T-helper 17 cell (primary cell): ENCODE data around the gene CRYBB2. TPM values are rescaled to one million over a fixed set of nuclear protein-coding genes. Genes with fewer than 3 reads are reported as not detected.
"Not testable (repeated sequence)": the region's sequence is repeated elsewhere in the genome, so short reads cannot be mapped to it uniquely, and the experiment has no call there.

Experiments used
- ATAC-seq: fragments of 150-1000 bp; cut with Tn5 transposase; 2 replicates; pipeline ENCODE4 v1.10.0; 2021; ENCODE audit warnings: mild to moderate bottlenecking, moderate library complexity
- DNase-seq, 3 donors: peaks; one replicate each; pipeline versions ENCODE4 v3.0.0 to v3.0.0-alpha.2; 2020 to 2021
- H3K9me3 ChIP-seq: one replicate; pipeline ENCODE4 v1.7.0; 2013; ENCODE audit warnings: low read length, mild to moderate bottlenecking; ENCODE audit not compliant: control insufficient read depth, poor library complexity, severe bottlenecking
- H3K27ac Mint-ChIP-seq: one replicate; pipeline ENCODE4 v1.8.0; 2022; ENCODE audit warnings: mild to moderate bottlenecking, moderate library complexity, mixed read lengths
- H3K27me3 Mint-ChIP-seq: one replicate; pipeline ENCODE4 v1.8.0; 2022; ENCODE audit warnings: mixed read lengths
- H3K36me3 Mint-ChIP-seq: one replicate; pipeline ENCODE4 v1.8.0; 2022; ENCODE audit warnings: low read depth, mixed read lengths
- H3K4me1 Mint-ChIP-seq: one replicate; pipeline ENCODE4 v1.8.0; 2022; ENCODE audit warnings: mild to moderate bottlenecking, mixed read lengths
- H3K4me3 Mint-ChIP-seq: one replicate; pipeline ENCODE4 v1.8.0; 2022; ENCODE audit warnings: mild to moderate bottlenecking, moderate library complexity, mixed read lengths
- total RNA-seq, 4 donors: library from RNA in 2 of 4; stranded (reverse) in 2 of 4; gene quantifications; one replicate each; pipeline ENCODE4 v1.2.3 and lab custom pipeline; 2022 to 2026

CRYBB2 gene, protein sequence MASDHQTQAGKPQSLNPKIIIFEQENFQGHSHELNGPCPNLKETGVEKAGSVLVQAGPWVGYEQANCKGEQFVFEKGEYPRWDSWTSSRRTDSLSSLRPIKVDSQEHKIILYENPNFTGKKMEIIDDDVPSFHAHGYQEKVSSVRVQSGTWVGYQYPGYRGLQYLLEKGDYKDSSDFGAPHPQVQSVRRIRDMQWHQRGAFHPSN
- total RNA-seq (not detected), total RNA-seq (lab: John Stamatoyannopoulos, UW) (0 to 0.12 reads per million in 2 donors)

DNA sequence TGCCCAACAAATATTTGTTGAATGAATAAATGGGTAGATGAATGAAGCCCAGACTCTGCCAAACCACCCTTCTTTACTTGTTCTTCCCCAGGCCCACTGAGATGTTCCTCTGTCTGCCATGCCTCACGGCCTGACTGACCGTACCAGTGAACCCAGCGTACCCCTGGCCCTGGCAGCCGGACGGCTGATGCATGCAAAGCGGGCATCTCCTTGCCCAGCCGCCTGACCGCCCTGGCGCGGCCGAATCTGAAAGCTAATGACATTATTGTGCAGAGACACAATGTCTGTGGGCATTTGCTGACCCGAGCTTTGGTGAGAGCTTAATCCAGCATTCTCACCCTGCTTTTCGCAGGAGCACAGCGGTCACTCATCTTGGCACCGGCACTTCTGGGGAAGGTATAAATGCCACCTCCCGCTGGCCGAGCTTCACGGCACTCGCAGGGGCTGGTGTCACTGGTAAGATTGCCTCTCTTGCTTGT is at the start of gene CRYBB2:
Gene CRYBB2 (plus strand): TSS at position 429 of the 479 bp plus-strand sequence. CDS start 1,791 bp downstream, outside the sequence.
- Mint-ChIP-seq H3K4me3 (no peak within 1 kb of the TSS), H3K27me3 (peaks cover 61% of the 10 kb centered on the region), H3K27ac (no peak within 1 kb of the TSS), H3K36me3 (no peaks in the 10 kb centered on the region), H3K4me1 (no peaks in the 10 kb centered on the region)
- H3K9me3 ChIP-seq, result no peaks in the 10 kb centered on the region
- ATAC-seq (no peak), DNase-seq (no peak)

- Mint-ChIP-seq H3K27me3 (no peaks in the 10 kb centered on the region), H3K4me1 (no peaks in the 10 kb centered on the region), H3K36me3 (no peaks in the 10 kb centered on the region), H3K4me3 (no peak overlapping the region), H3K27ac (no peak overlapping the region)
- DNase-seq (no peak), ATAC-seq (no peak)
- H3K9me3 ChIP-seq, result no peaks in the 10 kb centered on the region
Measured at GRCh38 chr22:25170426-25170980, 48.9 kb upstream of the CRYBB2 start.

DNA sequence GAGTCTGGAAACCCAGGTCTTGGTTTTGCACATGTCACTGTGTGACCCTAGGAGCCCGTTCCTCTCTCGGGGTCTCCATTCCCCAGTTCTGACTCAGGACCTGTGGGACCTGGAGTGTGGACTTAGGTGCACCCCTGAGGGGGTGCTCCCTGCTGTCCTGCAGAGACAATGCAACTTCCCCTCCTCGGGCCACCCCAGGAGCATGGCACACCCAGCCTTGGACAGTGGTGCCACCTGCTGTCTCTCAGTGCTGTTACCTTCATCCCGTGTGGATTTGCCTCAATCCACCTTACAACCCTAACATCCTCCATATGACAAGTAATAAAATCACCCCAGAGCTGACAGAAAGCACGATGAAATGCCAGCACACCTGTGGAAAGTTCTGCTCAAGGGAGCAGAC is 47.3 kb upstream of the CRYBB2 start:
- Mint-ChIP-seq H3K4me1 (no peaks in the 10 kb centered on the region), H3K4me3 (no peak overlapping the region), H3K27ac (no peak overlapping the region), H3K36me3 (no peaks in the 10 kb centered on the region), H3K27me3 (no peaks in the 10 kb centered on the region)
- ATAC-seq, result peak; percentile 45
- no peak for DNase-seq
- H3K9me3 ChIP-seq, result no peaks in the 10 kb centered on the region

DNA sequence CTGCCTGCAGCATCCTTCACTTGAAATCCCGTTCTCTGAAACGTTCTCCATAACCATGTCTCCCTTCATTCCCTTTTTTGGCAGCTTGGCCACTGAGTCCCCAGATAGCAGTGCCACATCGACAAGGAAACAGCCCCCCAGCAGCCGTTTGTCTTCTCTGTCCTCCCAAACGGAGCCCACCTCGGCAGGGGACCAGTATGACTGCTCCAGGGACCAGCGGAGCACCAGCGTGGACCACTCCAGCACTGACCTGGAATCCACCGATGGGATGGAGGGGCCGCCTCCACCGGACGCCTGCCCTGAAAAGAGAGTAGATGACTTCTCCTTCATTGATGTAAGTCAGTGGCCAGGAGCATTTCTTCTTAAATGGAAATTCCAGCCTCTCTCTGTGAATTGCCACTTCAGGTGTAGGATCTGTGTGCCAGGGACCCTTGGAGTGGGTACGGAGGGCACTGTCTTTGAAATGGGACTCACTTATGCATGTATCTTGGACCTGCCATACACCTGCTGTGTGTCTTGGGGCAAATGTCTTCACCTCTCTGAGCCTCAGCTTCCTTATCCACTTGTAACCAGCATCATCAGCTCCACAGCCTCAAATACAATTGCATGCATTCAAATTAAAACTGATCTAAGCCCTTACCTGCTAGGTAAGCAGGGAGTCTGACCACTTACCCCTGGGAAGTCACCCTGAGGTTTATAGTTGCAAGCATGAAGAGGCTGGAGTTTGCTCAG is 45.1 kb upstream of the CRYBB2 start:
- Mint-ChIP-seq H3K27me3 (no peaks in the 10 kb centered on the region), H3K27ac (no peak overlapping the region), H3K4me1 (no peaks in the 10 kb centered on the region), H3K4me3 (no peak overlapping the region), H3K36me3 (no peaks in the 10 kb centered on the region)
- no peak for DNase-seq
- ATAC-seq, result no peak
- H3K9me3 ChIP-seq, result no peaks in the 10 kb centered on the region

DNA sequence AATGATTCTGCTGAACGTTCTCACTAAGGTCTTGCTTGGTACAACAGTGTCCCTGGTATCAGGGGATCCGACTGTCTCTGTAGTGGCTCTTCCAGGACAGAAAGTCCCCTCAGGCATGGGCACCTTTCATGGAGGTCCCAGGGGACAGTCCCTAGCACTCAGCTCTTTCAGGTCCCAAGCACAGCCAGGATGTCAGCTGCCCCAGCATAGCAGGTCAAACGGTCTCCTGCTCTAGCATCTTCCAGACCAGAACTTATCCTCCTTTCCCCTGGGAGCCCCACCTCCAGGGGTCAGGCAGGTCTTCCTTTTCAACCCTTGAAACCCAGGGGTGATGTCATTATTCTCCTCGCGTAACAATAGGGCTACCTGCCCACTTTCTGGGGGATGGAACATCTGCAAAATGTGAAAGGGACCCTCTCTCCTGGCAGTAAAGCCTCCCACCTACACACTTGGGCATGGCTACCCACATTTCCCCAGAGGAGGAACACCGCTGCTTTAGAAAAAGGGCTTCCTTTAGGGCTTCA is 44.5 kb upstream of the CRYBB2 start:
- DNase-seq (no peak), ATAC-seq (no peak)
- H3K9me3 ChIP-seq, result no peaks in the 10 kb centered on the region
- no peaks in the 10 kb centered on the region for H3K27me3 Mint-ChIP-seq
- H3K36me3 Mint-ChIP-seq, result no peaks in the 10 kb centered on the region
- no peaks in the 10 kb centered on the region for H3K4me1 Mint-ChIP-seq
- H3K27ac Mint-ChIP-seq, result no peak overlapping the region
- H3K4me3 Mint-ChIP-seq, result no peak overlapping the region

DNA sequence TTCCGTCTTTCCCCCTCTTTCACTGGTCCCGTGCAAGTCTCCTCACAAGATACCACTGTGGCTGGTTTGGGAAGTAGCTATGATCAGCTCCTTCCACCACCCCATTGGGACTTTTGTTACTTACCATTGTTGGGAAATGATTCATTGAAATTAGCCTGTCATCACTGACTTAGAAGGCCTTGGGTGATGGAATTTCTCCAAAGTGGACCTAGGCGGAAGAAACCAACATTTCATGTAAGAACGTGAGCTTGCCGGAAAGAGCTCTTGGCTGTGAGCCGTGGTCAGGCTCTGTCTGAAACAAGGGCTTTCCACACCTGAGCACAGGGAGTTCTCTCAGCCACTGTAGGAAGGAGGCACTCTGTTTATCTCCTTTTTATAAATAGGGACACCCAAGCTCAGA is 43.3 kb upstream of the CRYBB2 start:
- no peak for DNase-seq

DNA sequence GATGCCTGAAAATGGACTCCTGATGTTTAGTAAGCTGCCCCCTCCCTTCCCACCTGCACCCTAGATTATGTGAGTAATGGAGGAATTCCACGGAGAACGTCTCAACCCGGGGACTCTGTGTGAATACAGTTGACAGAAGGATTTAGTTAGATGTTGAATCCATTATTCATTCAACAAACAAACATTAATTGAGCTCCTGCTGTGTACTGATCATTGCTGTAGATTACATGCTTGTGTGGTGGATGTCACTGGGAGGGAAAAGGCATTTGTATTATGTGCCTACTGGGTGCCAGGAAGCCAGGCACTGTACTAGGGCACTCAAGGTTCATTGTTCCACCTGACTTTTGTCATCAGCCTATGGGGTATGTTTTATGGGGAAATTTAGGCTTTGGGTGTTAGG is 42.6 kb upstream of the CRYBB2 start:
- no peak for ATAC-seq
- no peak overlapping the region for H3K27ac Mint-ChIP-seq
- H3K27me3 Mint-ChIP-seq, result no peaks in the 10 kb centered on the region
- H3K4me3 Mint-ChIP-seq, result no peak overlapping the region
- no peaks in the 10 kb centered on the region for H3K36me3 Mint-ChIP-seq
- H3K4me1 Mint-ChIP-seq, result no peaks in the 10 kb centered on the region
- no peaks in the 10 kb centered on the region for H3K9me3 ChIP-seq
- DNase-seq, result no peak

More for the DNA sequence above, 43.3 kb upstream of the CRYBB2 start:
- Mint-ChIP-seq H3K36me3 (no peaks in the 10 kb centered on the region), H3K4me1 (no peaks in the 10 kb centered on the region), H3K27me3 (no peaks in the 10 kb centered on the region), H3K27ac (no peak overlapping the region), H3K4me3 (no peak overlapping the region)
- no peaks in the 10 kb centered on the region for H3K9me3 ChIP-seq
- ATAC-seq, result no peak

GRCh38 chr22:25177226-25177625 is 42.2 kb upstream of the CRYBB2 start:
- H3K36me3 Mint-ChIP-seq, result peaks cover under 1% of the 10 kb centered on the region
- DNase-seq (no peak), ATAC-seq (no peak)
- no peak overlapping the region for H3K27ac Mint-ChIP-seq
- no peaks in the 10 kb centered on the region for H3K9me3 ChIP-seq
- no peak overlapping the region for H3K4me3 Mint-ChIP-seq
- no peaks in the 10 kb centered on the region for H3K4me1 Mint-ChIP-seq
- H3K27me3 Mint-ChIP-seq, result no peaks in the 10 kb centered on the region

DNA sequence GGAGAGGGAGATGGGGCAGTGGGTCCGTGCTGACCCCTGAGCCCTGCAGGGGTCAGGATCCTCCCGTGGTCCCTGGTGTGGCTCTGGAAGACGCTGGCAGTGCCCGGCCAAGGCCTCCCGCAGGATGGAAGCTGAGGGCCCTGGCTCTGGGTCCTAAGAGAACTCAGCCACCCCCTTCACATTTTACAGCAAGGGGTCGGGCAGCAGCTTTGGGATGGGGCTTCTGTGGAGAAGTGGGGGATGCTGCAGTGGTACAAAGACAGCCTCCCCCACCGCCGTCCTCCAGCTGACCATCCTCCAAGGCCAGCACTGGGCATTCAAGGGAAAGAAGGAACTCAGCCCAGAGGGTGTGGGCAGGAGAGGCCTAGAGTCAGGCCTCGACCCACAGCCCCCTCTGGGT is 41.5 kb upstream of the CRYBB2 start:
- no peaks in the 10 kb centered on the region for H3K9me3 ChIP-seq
- no peak overlapping the region for H3K27ac Mint-ChIP-seq
- no peak overlapping the region for H3K4me3 Mint-ChIP-seq
- DNase-seq (no peak), ATAC-seq (no peak)
- no peaks in the 10 kb centered on the region for H3K4me1 Mint-ChIP-seq
- no peaks in the 10 kb centered on the region for H3K27me3 Mint-ChIP-seq
- H3K36me3 Mint-ChIP-seq, result peaks cover 2% of the 10 kb centered on the region

GRCh38 chr22:25178348-25178747 is 41.1 kb upstream of the CRYBB2 start:
- not testable (repeated sequence) for H3K4me3 Mint-ChIP-seq, DNase-seq, H3K9me3 ChIP-seq, ATAC-seq, H3K36me3 Mint-ChIP-seq, H3K27me3 Mint-ChIP-seq, H3K4me1 Mint-ChIP-seq, H3K27ac Mint-ChIP-seq

DNA sequence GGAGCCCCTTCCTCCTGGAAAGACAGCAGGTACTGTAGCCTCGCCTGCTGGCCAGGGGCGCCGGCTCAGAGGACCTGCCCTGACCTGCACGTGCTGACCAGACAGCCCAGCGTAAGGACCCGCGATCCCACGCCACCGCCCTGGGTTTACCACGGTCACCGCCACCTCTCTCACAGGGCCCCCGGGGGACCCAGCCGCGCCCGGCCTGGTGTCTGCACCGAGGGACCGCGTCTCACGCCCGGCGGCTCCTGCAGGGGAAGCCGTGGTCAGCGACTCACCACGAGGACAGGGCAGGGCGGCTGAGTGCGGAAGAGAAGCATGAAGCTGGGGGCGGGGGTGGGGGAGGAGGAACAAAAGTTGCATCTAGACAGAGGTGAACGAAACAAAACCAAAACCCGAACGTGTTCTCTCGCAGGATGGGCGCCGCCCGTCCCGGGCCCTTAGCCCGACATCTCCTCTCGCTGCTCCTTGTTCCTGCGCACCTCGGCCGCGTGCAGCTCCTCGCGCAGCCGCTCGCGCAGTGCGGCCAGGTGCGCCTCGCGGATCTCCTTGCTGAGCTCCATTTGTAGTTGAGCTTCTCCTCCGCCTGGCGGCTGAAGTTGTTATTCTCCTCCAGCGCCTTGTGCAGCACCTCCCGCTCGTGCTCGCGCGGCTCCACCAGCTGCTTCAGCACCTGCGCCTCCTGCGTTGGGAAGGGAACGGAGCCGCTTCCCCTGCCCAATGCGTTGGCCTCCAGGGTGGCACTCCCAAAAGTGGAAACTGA is 40.4 kb upstream of the CRYBB2 start:
- H3K27ac Mint-ChIP-seq, H3K4me3 Mint-ChIP-seq, H3K4me1 Mint-ChIP-seq, H3K27me3 Mint-ChIP-seq, H3K36me3 Mint-ChIP-seq, DNase-seq, H3K9me3 ChIP-seq: not testable (repeated sequence)
- peak; percentile 52 for ATAC-seq

DNA sequence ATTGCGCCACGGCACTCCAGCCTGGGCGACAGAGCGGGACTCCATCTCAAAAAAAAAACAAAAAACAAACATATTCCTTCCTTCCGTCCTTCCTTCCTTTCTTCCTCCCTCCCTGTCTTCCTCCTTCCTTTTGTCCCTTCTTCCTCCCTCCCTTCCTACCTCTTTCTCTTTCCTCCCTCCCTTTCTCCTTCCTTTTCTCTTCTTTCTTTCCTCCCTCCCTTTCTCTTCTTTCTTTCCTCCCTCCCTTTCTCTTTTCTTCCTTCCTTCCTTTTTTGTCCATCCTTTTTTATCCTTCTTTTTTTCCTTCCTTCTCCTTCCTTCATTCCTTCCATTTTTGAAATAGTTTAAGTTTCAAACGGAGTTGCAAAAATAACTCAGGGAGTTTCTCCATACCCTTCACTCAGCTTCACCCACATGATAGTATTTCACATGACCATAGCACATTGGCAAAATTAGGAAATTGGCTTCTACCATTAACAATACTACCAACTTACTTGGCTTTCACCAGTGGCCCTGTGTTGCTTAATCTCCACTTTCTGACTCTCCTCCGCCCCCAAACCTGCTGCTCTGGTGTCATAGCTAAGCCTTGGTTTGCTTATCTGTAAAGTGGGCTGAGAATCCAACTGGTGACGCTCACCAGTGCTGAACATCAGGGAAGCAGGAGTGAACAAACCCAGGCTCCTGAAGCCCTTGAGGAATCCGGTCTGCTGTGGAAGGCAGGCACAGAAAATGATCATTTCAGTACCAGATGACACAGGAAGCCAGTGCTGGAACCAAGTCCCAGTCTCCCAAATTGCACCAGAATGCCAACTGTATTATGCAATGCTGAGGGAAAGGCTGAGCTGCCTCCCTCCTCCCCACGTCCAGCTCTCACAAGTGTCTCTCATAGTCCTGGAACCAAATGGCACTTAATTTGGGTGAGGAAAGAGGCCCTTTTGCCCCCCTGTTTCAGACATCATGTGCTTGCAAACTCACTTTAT is 37.0 kb upstream of the CRYBB2 start:
- no peaks in the 10 kb centered on the region for H3K4me1 Mint-ChIP-seq
- ATAC-seq (no peak), DNase-seq (no peak)
- H3K27me3 Mint-ChIP-seq, result no peaks in the 10 kb centered on the region
- H3K9me3 ChIP-seq, result no peaks in the 10 kb centered on the region
- peaks cover 2% of the 10 kb centered on the region for H3K36me3 Mint-ChIP-seq
- H3K27ac Mint-ChIP-seq, result no peak overlapping the region
- peak overlapping the region; percentile 22 for H3K4me3 Mint-ChIP-seq
